HG03060 (cell line): ENCODE data around the gene BNIPL.

Experiments used
- ATAC-seq: cut with Tn5 transposase; IDR thresholded peaks from one replicate; pipeline ENCODE4 v1.9.1; 2021; ENCODE audit warnings: low read depth, moderate number of reproducible peaks; ENCODE audit not compliant: unreplicated experiment

BNIPL gene

GRCh38 chr1:151036356-151036755 is at the start of gene BNIPL:
BNIPL (plus strand) TSS chr1:151036586; CDS start chr1:151036726, 140 bp downstream.
- no peak for ATAC-seq

DNA sequence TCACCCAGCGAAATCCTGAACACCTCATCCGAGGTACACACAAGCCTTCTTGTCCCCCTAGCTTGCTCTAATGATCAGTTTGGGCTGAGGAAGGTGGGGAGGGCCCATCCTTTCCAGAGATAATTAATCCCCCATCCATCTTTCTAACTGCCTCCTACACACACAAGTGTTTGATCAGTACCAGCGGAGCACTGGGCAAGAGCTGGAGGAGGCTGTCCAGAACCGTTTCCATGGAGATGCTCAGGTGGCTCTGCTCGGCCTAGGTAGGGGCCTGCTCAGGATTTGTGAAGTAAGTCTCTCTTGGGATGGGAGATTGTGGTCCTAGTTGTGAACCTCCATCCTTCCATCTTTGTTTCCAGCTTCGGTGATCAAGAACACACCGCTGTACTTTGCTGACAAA is 48.5 kb upstream of the BNIPL start:
- no peak for ATAC-seq

- ATAC-seq = no peak
These were observed 43.8 kb upstream of the BNIPL start for GRCh38 chr1:150992626-150993025.

GRCh38 chr1:150994248-150994647 is 42.1 kb upstream of the BNIPL start:
- no peak for ATAC-seq

DNA sequence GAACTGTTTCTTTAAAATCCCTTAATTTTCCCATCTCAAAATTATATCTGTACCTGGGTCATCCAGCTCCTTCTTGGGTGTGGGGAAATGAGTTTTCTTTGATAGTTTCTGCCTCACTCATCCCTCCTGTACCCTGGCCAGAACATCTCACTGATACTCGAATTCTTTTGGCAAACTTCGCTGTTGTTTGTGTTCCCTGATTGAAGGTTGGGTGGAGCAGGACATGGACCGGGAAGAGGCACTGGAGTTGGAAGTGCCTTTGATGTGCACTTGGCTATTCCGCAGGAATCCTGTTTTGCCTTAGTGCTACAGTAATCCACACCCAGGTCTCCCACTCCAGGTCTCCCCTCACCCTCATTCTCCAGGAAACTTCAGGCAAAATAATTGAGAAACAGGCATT is 40.9 kb upstream of the BNIPL start:
- ATAC-seq = no peak

DNA sequence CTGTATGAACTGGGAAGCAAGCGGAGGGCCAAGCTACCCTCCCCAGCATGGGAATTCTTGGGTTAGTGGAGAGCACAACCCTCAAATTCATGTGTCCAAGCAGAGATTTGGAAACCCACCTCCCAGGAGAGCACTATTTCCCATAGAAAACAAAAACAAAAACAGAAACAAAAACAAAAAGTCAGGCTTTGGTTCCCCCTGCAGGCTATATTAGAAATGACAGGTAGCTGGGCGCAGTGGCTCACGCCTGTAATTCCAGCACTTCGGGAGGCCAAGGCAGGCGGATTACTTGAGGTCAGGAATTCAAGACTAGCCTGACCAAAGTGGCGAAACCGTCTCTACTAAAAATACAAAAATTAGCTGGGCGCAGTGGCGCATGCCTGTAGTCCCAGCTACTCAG is 40.5 kb upstream of the BNIPL start:
- no peak for ATAC-seq

- no peak for ATAC-seq
These were observed 39.1 kb upstream of the BNIPL start for GRCh38 chr1:150997126-150997872.

GRCh38 chr1:150997949-150998348 is 38.4 kb upstream of the BNIPL start:
- no peak for ATAC-seq

GRCh38 chr1:150999051-150999674 is 37.2 kb upstream of the BNIPL start:
- ATAC-seq = no peak

DNA sequence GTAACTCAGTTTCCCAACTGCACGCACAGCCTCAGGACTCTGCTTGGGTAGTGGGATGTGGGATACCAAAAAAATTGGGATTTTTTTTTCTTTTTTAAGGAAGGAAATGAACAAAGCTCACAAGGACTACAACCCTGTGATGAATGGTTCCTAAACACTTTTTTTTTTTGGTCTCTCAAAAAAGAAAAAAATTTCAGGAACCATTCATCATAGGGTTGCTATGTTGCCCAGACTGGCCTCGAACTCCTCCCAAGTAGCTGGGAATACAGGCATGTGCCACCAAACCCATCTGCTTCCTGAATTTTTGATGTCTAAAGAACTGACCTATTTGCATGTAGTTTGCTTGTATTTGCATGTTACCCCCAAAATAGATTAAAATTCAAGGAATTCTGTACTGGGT is 36.5 kb upstream of the BNIPL start:
- ATAC-seq = no peak

GRCh38 chr1:151000408-151000807 is 36.0 kb upstream of the BNIPL start:
- ATAC-seq = no peak

- no peak for ATAC-seq
These were observed 34.8 kb upstream of the BNIPL start for GRCh38 chr1:151001602-151002001.

- no peak for ATAC-seq
These were observed 34.3 kb upstream of the BNIPL start for GRCh38 chr1:151002051-151002450.

DNA sequence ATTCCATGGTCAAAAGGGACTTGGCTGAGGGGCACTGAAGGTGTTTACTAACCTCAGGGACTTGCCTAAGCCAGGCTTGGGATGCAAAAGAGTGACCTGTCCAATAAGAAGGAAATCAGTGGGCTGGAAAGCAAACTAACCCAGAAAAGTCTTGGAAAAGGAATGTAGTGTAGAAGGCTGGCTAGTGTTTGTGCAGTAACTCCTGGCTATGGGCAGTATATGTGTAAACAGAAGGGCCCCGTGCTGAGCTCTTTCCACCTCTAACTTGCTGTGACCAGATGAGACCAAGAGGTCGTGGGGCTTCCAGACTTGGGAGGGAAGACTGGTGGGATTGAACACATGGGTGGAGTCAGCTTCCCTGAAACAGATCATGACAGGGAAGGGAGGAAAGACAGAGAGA is 33.8 kb upstream of the BNIPL start:
- ATAC-seq = no peak

DNA sequence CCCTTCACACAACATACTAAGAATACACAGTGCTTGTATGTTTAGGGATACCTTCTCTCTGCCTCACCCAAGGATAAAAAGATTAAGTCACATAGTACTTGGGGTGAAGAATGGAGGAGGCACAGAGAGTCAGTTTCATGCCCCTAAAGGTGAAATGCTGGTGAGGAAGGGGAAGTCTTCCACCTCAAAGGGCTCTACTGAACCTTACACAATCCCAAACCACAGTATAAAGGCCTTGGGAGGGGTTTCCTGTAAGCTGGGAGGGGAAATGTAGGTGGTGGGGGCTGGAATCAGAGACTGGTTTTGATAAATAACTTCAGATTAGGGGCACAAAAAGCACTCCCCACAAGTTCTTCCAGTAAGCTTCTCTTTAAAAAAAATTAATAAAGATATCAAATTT is 33.2 kb upstream of the BNIPL start:
- no peak for ATAC-seq

DNA sequence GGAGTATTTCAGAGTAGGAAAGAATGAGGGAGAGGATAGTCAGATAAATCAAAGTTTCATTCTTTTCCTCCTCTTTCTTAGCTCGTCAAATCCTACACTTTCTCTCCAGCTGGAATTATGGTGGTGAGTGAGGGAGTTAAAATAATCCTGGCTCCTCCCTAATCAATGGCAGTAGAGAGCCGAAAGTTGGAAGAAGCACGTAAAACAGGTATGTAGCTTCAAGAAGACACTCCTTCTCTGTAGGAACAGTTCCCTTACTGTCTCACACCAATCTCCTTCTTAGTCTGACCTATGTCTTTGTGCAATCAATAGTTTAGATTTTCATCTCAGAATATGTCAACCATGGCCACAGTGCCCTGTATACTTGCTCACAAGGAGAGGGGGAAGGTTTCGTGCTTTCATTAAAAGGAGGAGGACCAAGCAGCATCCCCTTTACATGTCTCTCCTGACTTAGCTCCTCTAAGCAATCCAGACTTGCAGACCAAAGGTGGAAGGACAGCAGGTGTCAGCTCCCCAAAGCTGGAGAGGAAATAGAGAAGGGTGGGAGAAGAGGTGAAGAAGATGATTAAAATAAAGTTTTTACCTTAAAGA is 30.6 kb upstream of the BNIPL start:
- ATAC-seq = no peak

GRCh38 chr1:151006327-151007052 is 29.9 kb upstream of the BNIPL start, which contains the start of gene MINDY1:
MINDY1 (minus strand) TSS chr1:151006902; CDS start chr1:151002617, 4,285 bp downstream.
- ATAC-seq = no peak

GRCh38 chr1:151007853-151008243 is 28.5 kb upstream of the BNIPL start:
- no peak for ATAC-seq

- no peak for ATAC-seq
These were observed 27.9 kb upstream of the BNIPL start, which contains the start of gene PRUNE1 for GRCh38 chr1:151008244-151009205. PRUNE1 (plus strand) TSS chr1:151008449; CDS start chr1:151008633, 184 bp downstream.

DNA sequence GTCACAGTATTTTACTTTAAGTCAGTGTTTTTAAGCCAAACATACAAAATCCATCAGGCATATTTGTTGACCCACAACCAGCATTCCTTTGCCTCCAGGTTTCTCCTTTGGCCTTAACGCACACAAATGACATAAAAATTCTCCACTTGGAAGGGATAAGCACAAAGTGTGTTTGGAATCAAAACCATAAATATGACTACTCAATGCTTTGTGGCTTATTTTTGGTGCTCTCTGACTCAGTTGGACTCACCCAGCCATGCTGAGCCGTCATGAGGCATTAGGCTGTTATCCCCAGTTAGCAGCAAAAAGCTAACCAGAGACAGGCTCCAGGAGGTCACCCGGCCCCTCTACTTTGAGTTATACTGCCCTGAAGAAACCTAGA is 27.2 kb upstream of the BNIPL start:
- ATAC-seq = no peak
